H1 (cell line): ENCODE data around the gene RPTN.

Experiments
- CBX8 ChIP-seq: fragments of 300-800, 300-1000 bp; sonication (generic); IDR thresholded peaks from 2 replicates; pipeline ENCODE4 v1.7.1; 2016; ENCODE audit warnings: low read depth, low read length, borderline replicate concordance
- CEBPB ChIP-seq: IDR thresholded peaks from 2 replicates; pipeline ENCODE4 v1.6.1; 2012; ENCODE audit warnings: low read depth, low read length
- EP300 ChIP-seq, 2 experiments: IDR thresholded peaks; 1 replicate in 1 of 2; 2 replicates in 1 of 2; pipeline ENCODE4 v1.6.1; 2011 to 2012; ENCODE audit warnings: low read depth in 2 of 2, low read length in 2 of 2, mild to moderate bottlenecking in 2 of 2, borderline replicate concordance in 1 of 2, inconsistent platforms in 1 of 2, moderate library complexity in 1 of 2
- GABPA ChIP-seq: IDR thresholded peaks from 2 replicates; pipeline ENCODE4 v1.6.1; 2011; ENCODE audit warnings: mild to moderate bottlenecking, low read length, moderate library complexity, borderline replicate concordance; ENCODE audit not compliant: insufficient read depth
- JUN ChIP-seq: IDR thresholded peaks from 2 replicates; pipeline ENCODE4 v1.6.1; 2011; ENCODE audit warnings: low read depth, mild to moderate bottlenecking, improper control_type of control experiment, low read length
- JUND ChIP-seq: IDR thresholded peaks from 2 replicates; pipeline ENCODE4 v1.6.1; 2011; ENCODE audit warnings: mild to moderate bottlenecking, improper control_type of control experiment, low read length
- POLR2A ChIP-seq, 2 experiments: IDR thresholded peaks; 1 replicate in 1 of 2; 2 replicates in 1 of 2; pipeline ENCODE4 v1.6.1; 2011; ENCODE audit warnings: low read depth in 2 of 2, low read length in 2 of 2, mild to moderate bottlenecking in 2 of 2; ENCODE audit errors: control extremely low read depth in 1 of 2
- RFX5 ChIP-seq: IDR thresholded peaks from 2 replicates; pipeline ENCODE4 v1.6.1; 2011; ENCODE audit warnings: low read depth, low read length, improper control_type of control experiment, borderline replicate concordance
- TAF1 ChIP-seq: IDR thresholded peaks from 2 replicates; pipeline ENCODE4 v1.6.1; 2011; ENCODE audit warnings: mild to moderate bottlenecking, low read depth, low read length
- ZNF274 ChIP-seq: IDR thresholded peaks from 2 replicates; pipeline ENCODE4 v1.7.0; 2012; ENCODE audit warnings: low read length, borderline replicate concordance; ENCODE audit errors: extremely low read depth
- TF ChIP-seq, protein P1 (sequence below), 3 experiments: IDR thresholded peaks; 1 replicate in 2 of 3; 2 replicates in 1 of 3; pipeline versions ENCODE4 v1.5.1 to v1.6.1; 2011; ENCODE audit warnings: low read length in 3 of 3, mild to moderate bottlenecking in 3 of 3, inconsistent platforms in 2 of 3, low read depth in 1 of 3, moderate library complexity in 1 of 3; ENCODE audit not compliant: insufficient read depth in 1 of 3; ENCODE audit errors: control extremely low read depth in 1 of 3

DNA sequence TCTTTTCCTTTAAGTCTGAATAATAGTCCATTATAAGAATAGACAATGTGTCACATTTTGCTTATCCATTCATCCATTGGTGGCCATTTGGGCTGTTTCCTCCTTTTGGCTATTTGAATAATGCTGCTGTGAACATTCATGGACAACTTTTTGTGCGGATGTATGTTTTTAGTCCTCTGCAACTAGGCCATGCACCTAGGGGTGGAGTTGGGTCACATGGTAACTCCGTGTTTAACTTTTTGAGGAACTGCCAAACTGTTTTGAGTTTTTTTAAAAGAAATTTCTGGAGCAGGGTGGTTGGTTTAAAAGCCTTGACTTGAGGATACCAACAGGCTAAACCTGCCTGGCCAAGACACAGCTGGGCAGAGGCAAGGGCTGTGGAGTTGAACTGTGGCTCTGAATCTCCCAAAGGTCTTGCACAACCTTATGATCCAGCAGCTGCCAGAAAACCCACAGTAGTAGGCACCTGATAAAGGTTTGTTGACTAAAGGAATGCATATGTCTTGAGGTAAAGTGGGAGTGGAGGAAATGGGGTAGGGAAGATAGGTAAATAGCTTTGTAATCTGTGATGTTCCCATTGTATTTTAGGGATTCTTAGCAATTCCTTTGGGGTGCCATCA is 5.6 kb upstream of the RPTN start:
- TF ChIP-seq ZNF274: no peak
- no peak for TF ChIP-seq TAF1
- TF ChIP-seq JUND: no peak
- TF ChIP-seq EP300 (IDR thresholded peaks at IDR 0.05; ENCODE audit: borderline replicate concordance in 1 of 2, low read depth in 2 of 2, low read length in 2 of 2): no peak
- TF ChIP-seq GABPA: no peak
- no peak for TF ChIP-seq CEBPB
- TF ChIP-seq, protein P1, sequence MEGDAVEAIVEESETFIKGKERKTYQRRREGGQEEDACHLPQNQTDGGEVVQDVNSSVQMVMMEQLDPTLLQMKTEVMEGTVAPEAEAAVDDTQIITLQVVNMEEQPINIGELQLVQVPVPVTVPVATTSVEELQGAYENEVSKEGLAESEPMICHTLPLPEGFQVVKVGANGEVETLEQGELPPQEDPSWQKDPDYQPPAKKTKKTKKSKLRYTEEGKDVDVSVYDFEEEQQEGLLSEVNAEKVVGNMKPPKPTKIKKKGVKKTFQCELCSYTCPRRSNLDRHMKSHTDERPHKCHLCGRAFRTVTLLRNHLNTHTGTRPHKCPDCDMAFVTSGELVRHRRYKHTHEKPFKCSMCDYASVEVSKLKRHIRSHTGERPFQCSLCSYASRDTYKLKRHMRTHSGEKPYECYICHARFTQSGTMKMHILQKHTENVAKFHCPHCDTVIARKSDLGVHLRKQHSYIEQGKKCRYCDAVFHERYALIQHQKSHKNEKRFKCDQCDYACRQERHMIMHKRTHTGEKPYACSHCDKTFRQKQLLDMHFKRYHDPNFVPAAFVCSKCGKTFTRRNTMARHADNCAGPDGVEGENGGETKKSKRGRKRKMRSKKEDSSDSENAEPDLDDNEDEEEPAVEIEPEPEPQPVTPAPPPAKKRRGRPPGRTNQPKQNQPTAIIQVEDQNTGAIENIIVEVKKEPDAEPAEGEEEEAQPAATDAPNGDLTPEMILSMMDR (IDR thresholded peaks at IDR 0.05; ENCODE audit: control extremely low read depth in 1 of 3, insufficient read depth in 1 of 3, low read depth in 1 of 3, low read length in 3 of 3): no peak
- no peak for TF ChIP-seq JUN
- TF ChIP-seq CBX8: no peak
- no peak for TF ChIP-seq RFX5
- TF ChIP-seq POLR2A (IDR thresholded peaks at IDR 0.05; ENCODE audit: control extremely low read depth in 1 of 2, low read depth in 2 of 2, low read length in 2 of 2): no peak
